ENCODE results near the gene TARM1.

Gene TARM1

GRCh38 chr19:54125713-54126112 is 44.5 kb upstream of the TARM1 start:
- POLR2A ChIA-PET, result interaction anchor here (1.2 to 2.0 kb wide), 2 partner anchors 10 to 11 kb away, joined by 3 to 5 read pairs; partner anchors contain the start of genes CNOT3, PRPF31 and TFPT
- DNase-seq (ENCODE audit: extremely low spot score), result no peak
- CTCF ChIA-PET, result no interaction called here
- TF ChIP-seq FOXK2 (IDR thresholded peaks at IDR 0.05) (no peak), SUZ12 (IDR thresholded peaks at IDR 0.05) (no peak)

GRCh38 chr19:54124393-54124792 is 43.2 kb upstream of the TARM1 start:
- no peak for TF ChIP-seq FOXM1 (IDR thresholded peaks at IDR 0.05; ENCODE audit: borderline replicate concordance)
- no peak for TF ChIP-seq SP1 (IDR thresholded peaks at IDR 0.05)
- no peak for TF ChIP-seq L3MBTL2 (conservative IDR thresholded peaks at IDR 0.05)
- no peak for TF ChIP-seq ZNF384 (IDR thresholded peaks at IDR 0.05)
- TF ChIP-seq TARDBP (IDR thresholded peaks at IDR 0.05), result no peak
- DNase-seq (ENCODE audit: extremely low spot score), result no peak
- ChIA-PET POLR2A (interaction anchor here (0.8 to 0.9 kb wide), 2 partner anchors 8 to 15 kb away, joined by 3 read pairs; no protein-coding TSS in a partner anchor), CTCF (no interaction called here)

- TF ChIP-seq ELF4 (IDR thresholded peaks at IDR 0.05) (no peak), FOXM1 (IDR thresholded peaks at IDR 0.05; ENCODE audit: borderline replicate concordance) (no peak), ARNT (IDR thresholded peaks at IDR 0.05) (no peak), TARDBP (IDR thresholded peaks at IDR 0.05) (no peak), LEF1 (IDR thresholded peaks at IDR 0.05; ENCODE audit: borderline replicate concordance) (no peak), SP1 (IDR thresholded peaks at IDR 0.05) (no peak), ZNF384 (IDR thresholded peaks at IDR 0.05) (no peak), PKNOX1 (IDR thresholded peaks at IDR 0.05) (no peak), HDGF (IDR thresholded peaks at IDR 0.05; ENCODE audit: borderline replicate concordance) (no peak), NFRKB (IDR thresholded peaks at IDR 0.05) (no peak), BHLHE40 (IDR thresholded peaks at IDR 0.05; ENCODE audit: borderline replicate concordance) (no peak), CTBP1 (IDR thresholded peaks at IDR 0.05; ENCODE audit: borderline replicate concordance) (no peak), FOXA1 (IDR thresholded peaks at IDR 0.05) (no peak), L3MBTL2 (conservative IDR thresholded peaks at IDR 0.05) (no peak)
- ChIA-PET POLR2A (interaction anchor here (0.8 to 0.9 kb wide), 3 partner anchors 14 to 189 kb away, joined by 3 read pairs; partner anchors contain the start of genes CNOT3 and LILRA5), CTCF (no interaction called here)
- DNase-seq (ENCODE audit: extremely low spot score), result no peak
Observed at GRCh38 chr19:54123682-54124081, 42.5 kb upstream of the TARM1 start.

GRCh38 chr19:54121259-54121658 is 40.1 kb upstream of the TARM1 start:
- ChIA-PET CTCF (no interaction called here), POLR2A (no interaction called here)
- no peak for DNase-seq (ENCODE audit: extremely low spot score)
- TF ChIP-seq ARNT (IDR thresholded peaks at IDR 0.05) (no peak), PKNOX1 (IDR thresholded peaks at IDR 0.05) (no peak), L3MBTL2 (conservative IDR thresholded peaks at IDR 0.05) (no peak), BHLHE40 (IDR thresholded peaks at IDR 0.05; ENCODE audit: borderline replicate concordance) (no peak), FOXM1 (IDR thresholded peaks at IDR 0.05; ENCODE audit: borderline replicate concordance) (no peak), ELF4 (IDR thresholded peaks at IDR 0.05) (no peak), TARDBP (IDR thresholded peaks at IDR 0.05) (no peak), NFRKB (IDR thresholded peaks at IDR 0.05) (no peak), SP1 (IDR thresholded peaks at IDR 0.05) (no peak), ZNF384 (IDR thresholded peaks at IDR 0.05) (no peak), LEF1 (IDR thresholded peaks at IDR 0.05; ENCODE audit: borderline replicate concordance) (no peak), HDGF (IDR thresholded peaks at IDR 0.05; ENCODE audit: borderline replicate concordance) (no peak), FOXK2 (IDR thresholded peaks at IDR 0.05) (no peak), SUZ12 (IDR thresholded peaks at IDR 0.05) (no peak), CTBP1 (IDR thresholded peaks at IDR 0.05; ENCODE audit: borderline replicate concordance) (no peak), FOXA1 (IDR thresholded peaks at IDR 0.05) (no peak)

GRCh38 chr19:54115109-54116063 is 34.2 kb upstream of the TARM1 start, which contains the start of the genes PRPF31 and TFPT:
Gene PRPF31, plus strand, starts transcription at chr19:54115754. Its CDS starts 2,525 bp downstream, at chr19:54118279.
Gene TFPT, minus strand, starts transcription at chr19:54115657. Its CDS starts 388 bp downstream, at chr19:54115269.
- CTCF ChIA-PET, result no interaction called here
- DNase-seq (ENCODE audit: extremely low spot score), result peak; percentile 94
- POLR2A ChIA-PET, result interaction anchor here (0.6 to 5.9 kb wide), 10 partner anchors 10 to 135 kb away, joined by 3 to 28 read pairs (median 4); partner anchors contain the start of genes CNOT3, LENG1, MBOAT7 and NDUFA3
- TF ChIP-seq LEF1 (IDR thresholded peaks at IDR 0.05; ENCODE audit: borderline replicate concordance) (no peak), FOXM1 (IDR thresholded peaks at IDR 0.05; ENCODE audit: borderline replicate concordance) (no peak), L3MBTL2 (conservative IDR thresholded peaks at IDR 0.05) (peak; percentile 66), HDGF (IDR thresholded peaks at IDR 0.05; ENCODE audit: borderline replicate concordance) (no peak), SUZ12 (IDR thresholded peaks at IDR 0.05) (peak; percentile 91), TARDBP (IDR thresholded peaks at IDR 0.05) (no peak), SP1 (IDR thresholded peaks at IDR 0.05) (no peak), ELF4 (IDR thresholded peaks at IDR 0.05) (peak; percentile 95), BHLHE40 (IDR thresholded peaks at IDR 0.05; ENCODE audit: borderline replicate concordance) (no peak), ZNF384 (IDR thresholded peaks at IDR 0.05) (peak; percentile 71), FOXA1 (IDR thresholded peaks at IDR 0.05) (no peak), CTBP1 (IDR thresholded peaks at IDR 0.05; ENCODE audit: borderline replicate concordance) (peak; percentile 52; the same call in 1 of the 2 replicates), PKNOX1 (IDR thresholded peaks at IDR 0.05) (no peak), FOXK2 (IDR thresholded peaks at IDR 0.05) (peak; percentile 71; the same call in 1 of the 2 replicates), ARNT (IDR thresholded peaks at IDR 0.05) (no peak), NFRKB (IDR thresholded peaks at IDR 0.05) (no peak)
